HPDE6-E6E7 (cell line): ENCODE data around the gene TUBA8.
"Not testable (repeated sequence)": the region's sequence is repeated elsewhere in the genome, so short reads cannot be mapped to it uniquely, and the experiment has no call there.

Experiments used
- DNase-seq: peaks from one replicate; pipeline ENCODE4 v3.0.0; 2011; ENCODE audit warnings: missing footprints; ENCODE audit errors: extremely low spot score

Gene TUBA8

DNA sequence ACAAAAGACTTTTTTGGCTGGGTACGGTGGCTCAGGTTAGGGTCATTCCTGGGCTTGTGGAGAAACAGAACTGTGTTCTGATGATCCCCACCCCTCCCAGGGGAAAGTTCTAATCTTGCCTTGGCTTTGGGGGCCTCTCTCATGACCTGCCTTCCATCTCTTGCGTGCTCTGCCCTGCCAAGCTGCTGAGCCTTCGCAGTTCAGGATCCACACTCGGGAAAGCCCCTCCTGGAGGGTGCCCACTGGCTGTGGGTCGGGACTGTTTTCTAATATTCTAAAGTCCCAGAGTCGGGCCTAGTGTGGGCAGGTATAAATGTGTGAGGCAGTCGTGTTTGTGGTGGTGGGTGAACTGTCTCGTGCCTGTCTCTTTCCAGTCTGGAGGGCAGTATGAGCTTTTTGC is 62.2 kb downstream of the TUBA8 start:
- not testable (repeated sequence) for DNase-seq

DNA sequence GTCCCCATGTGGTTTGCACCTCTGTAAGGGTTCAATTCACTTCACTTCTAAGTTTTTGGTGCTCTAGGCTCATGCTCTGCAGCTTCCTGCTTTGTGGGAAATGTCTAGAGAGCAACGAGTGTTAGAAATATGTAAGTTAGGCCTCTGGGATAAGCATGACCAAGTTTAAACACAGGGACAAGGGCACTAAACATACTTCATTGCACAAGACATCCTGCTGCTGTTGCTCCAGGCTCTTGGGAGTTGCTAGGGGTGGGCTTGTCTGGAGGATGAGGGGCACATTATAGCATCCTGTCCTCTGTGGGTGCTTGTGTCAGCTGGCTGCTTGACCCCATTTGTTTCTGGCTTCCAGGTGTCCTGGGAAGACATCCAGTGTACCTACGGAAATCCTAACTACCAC is 62.8 kb downstream of the TUBA8 start:
- DNase-seq, result not testable (repeated sequence)
